Measurements from ENCODE around the gene PTPN4.

PTPN4 gene

DNA sequence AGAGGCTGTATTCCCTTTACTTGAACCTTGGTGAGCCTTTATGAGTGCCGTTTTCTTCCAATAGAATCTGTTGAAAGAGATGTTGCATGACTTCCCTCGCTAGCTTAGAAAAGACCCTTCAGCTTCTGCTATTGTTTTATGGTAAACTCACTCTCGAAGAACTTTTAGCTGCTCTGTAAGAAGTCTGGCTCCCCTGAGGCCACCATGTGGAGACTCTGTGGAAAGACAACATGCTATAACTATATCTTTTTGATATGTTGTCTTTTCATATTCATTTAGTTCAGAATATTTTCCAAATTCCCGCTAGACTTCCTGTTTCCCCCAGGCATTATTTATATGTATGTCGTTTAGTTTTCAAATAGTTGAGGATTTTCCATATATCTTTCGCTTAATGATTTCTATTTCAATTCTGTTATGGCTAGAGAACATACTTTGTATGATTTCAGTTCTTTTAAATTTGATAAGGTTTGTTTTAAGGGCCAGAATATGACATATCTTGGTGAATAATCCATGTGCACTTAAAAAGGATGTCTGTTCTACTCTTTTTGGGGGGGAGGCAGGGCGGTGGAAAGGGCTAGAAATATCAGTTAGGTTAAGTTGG, 64.1 kb downstream of the PTPN4 start:
- H3K36me3 Mint-ChIP-seq (ENCODE audit: low read depth) = peaks cover 8% of the 10 kb centered on the region
- peaks cover 69% of the 10 kb centered on the region for H3K4me1 Mint-ChIP-seq (ENCODE audit: low read depth)
- H3K9me3 Mint-ChIP-seq = no peaks in the 10 kb centered on the region
- no peaks in the 10 kb centered on the region for H3K27me3 Mint-ChIP-seq
- no peak overlapping the region for H3K27ac Mint-ChIP-seq
- no peak overlapping the region for H3K4me3 Mint-ChIP-seq

DNA sequence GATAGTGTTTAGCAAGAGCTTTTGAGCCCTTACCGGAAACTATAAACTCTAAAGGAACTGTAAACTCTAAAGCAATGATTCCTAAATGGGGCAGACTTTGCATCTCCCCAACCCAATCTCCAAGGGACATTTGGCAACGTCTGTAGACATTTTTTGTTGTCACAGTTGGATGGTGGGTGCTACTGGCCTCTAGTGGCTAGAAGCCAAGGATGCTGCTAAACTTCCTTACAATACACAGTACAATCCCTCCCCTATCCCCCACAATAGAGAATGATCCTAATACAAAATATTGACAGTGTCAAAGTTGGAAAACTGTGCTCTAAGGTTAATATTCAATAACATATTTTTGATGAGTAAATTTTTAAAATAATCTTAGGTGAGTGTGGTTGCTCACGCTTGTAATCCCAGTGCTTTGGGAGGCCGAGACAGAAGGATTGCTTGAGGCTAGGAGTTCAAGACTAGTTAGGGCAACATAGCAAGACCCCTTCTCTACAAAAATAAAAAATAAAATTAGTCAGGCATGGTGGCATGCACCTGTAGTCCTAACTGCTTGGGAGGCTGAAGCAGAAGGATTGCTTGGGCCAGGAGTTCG, 66.7 kb downstream of the PTPN4 start:
- no peaks in the 10 kb centered on the region for H3K9me3 Mint-ChIP-seq
- H3K27me3 Mint-ChIP-seq = no peaks in the 10 kb centered on the region
- H3K4me1 Mint-ChIP-seq (ENCODE audit: low read depth) = peaks cover 59% of the 10 kb centered on the region
- H3K27ac Mint-ChIP-seq = no peak overlapping the region
- H3K4me3 Mint-ChIP-seq = no peak overlapping the region
- H3K36me3 Mint-ChIP-seq (ENCODE audit: low read depth) = peaks cover 25% of the 10 kb centered on the region

DNA sequence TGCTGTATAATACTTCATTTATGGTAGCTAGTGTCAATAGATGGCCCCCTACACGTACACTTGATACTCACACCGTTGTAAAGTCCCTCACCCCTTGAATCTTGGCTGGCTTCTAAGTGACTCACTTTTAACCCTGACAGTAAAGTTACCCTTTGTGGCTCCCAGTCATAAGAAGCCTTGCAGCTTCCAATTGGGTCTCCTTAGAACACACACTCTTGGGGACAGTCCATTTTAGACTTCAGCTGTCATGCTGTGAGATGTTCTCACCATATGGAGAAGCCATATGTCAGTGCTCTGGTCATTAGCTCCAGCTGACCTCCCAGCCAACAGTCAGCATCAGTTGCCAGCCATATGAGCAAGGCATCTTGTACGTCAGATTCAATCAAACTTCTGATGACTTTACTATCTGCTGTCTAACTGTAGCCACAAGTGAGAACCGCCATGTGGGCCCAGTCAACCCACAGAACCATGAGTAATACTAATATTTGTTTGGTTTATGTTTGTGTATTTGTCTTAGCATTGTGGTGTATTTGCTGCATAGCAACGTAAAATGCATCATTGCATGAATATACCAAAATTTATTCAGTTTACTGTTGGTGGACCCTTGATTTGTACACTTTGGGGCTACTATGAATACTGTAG, 68.3 kb downstream of the PTPN4 start:
- Mint-ChIP-seq H3K4me1 (ENCODE audit: low read depth) (peaks cover 57% of the 10 kb centered on the region), H3K36me3 (ENCODE audit: low read depth) (peaks cover 32% of the 10 kb centered on the region), H3K9me3 (no peaks in the 10 kb centered on the region), H3K27ac (no peak overlapping the region), H3K27me3 (no peaks in the 10 kb centered on the region), H3K4me3 (no peak overlapping the region)

DNA sequence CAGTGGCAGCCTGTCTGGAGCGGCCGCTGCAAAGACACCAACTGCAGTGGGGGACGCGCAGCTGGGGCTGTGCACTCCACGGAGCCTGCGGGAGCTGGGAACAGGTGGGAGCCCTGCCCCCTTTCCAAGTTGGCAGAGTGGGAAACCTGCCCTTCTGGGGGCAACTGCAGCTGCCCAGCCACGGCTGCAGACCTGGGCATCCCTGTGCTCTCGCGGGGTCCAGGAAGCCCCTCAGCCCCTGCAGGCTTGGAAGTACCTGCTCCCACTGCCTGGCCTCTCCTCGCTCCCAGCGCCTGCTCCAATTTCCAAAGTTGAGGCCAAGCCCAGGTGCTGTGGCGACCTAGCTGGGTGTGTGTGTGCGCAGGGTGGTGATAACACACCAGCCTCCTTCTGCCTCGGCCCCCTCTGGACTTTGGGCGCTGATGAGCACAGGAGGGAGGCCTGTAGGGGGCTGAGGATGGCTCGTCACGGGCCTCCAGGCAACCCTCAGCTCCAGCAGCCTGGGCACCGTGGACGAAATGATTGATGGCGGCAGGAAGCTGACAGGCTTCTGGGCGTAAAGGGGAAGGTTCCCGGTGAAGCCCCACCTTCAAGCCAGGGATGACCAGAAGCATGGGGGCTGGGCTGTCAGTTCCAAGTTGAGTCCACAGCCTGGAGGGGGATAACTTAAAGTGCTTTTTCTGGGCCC, 76.9 kb downstream of the PTPN4 start:
- no peaks in the 10 kb centered on the region for H3K27me3 Mint-ChIP-seq
- no peaks in the 10 kb centered on the region for H3K9me3 Mint-ChIP-seq
- H3K36me3 Mint-ChIP-seq (ENCODE audit: low read depth) = peaks cover 20% of the 10 kb centered on the region
- H3K27ac Mint-ChIP-seq = no peak overlapping the region
- no peak overlapping the region for H3K4me3 Mint-ChIP-seq
- H3K4me1 Mint-ChIP-seq (ENCODE audit: low read depth) = peaks cover 57% of the 10 kb centered on the region

DNA sequence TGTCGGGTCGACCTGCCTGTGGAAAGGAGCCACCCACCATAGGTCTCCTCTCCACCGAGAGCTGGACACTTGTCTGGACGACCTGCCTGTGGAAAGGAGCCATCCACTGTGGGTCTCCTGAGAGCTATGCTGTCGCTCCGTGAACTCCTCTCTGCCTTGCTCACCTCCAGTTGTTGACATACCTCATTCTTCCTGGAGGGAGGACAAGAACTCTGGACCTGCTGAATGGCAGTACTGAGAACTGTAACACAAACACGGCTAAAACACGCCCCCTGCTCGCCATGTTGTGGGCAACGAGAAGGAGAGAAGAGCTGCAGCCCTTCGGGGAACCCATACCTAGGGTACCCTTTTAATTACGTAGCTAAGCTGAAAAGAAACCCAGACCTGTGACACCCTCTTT, 77.6 kb downstream of the PTPN4 start:
- peaks cover 58% of the 10 kb centered on the region for H3K4me1 Mint-ChIP-seq (ENCODE audit: low read depth)
- peaks cover 14% of the 10 kb centered on the region for H3K36me3 Mint-ChIP-seq (ENCODE audit: low read depth)
- H3K4me3 Mint-ChIP-seq = no peak overlapping the region
- no peaks in the 10 kb centered on the region for H3K9me3 Mint-ChIP-seq
- H3K27me3 Mint-ChIP-seq = no peaks in the 10 kb centered on the region
- H3K27ac Mint-ChIP-seq = no peak overlapping the region

DNA sequence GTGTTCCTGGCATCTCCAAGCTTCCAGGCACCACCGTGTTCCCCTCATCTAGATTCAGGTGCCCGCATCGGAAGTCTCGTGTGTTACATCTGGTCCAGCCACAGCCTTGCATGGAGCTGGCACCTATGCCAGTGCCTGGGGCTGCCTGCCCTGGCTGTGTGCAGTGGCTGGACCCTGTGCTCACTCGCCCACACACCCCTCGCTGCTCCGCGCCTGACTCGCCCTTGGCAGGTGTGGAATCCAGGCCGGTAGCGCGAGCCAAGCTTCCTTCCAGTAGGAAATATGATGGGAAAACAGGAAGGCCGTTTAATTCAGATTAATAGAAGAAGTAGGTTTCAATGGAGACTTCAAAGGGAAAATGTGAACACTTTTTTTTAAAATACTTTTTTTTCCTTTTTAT, 78.0 kb downstream of the PTPN4 start:
- Mint-ChIP-seq H3K36me3 (ENCODE audit: low read depth) (peaks cover 14% of the 10 kb centered on the region), H3K9me3 (no peaks in the 10 kb centered on the region), H3K4me3 (no peak overlapping the region), H3K27me3 (no peaks in the 10 kb centered on the region), H3K4me1 (ENCODE audit: low read depth) (peaks cover 59% of the 10 kb centered on the region), H3K27ac (no peak overlapping the region)

DNA sequence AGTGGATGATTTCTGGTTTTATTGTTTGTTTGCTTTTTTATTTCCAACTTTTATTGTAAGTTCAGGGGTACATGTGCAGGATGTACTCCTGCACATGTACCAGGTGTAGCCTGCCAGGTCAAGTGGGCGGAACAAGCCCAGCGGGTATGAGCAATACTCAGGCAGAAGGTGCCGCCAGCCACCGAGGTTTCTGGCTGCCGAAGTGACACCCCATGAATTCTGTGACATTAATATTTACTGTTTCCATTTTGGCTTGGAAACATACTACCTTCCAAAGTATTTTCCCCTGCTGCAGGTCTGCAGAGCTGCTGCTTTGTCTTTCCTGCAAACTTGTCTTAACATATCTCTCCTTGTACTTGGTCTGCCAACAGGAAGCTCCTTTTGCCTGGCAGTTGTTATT, 78.5 kb downstream of the PTPN4 start:
- Mint-ChIP-seq H3K36me3 (ENCODE audit: low read depth) (peaks cover 14% of the 10 kb centered on the region), H3K4me1 (ENCODE audit: low read depth) (peaks cover 56% of the 10 kb centered on the region), H3K4me3 (no peak overlapping the region), H3K27ac (no peak overlapping the region), H3K27me3 (no peaks in the 10 kb centered on the region), H3K9me3 (no peaks in the 10 kb centered on the region)

DNA sequence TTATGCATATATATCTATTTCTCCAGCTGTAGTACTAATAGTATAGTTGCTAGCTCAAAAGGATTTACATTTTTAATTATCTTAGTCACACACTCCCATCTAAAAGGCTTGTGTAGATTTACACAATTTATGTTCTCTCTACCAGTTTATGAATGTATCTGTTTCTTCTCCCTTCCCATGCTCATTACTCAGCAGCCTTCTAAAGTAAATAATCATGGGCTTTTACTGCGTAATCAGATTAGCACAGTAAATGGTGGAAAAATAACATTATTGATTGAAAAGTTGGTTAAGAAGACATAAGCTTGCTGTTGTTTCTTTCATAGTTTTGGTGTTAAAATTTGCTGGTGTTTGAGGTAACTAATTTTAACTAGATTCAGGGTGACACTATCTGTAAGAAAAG, 81.8 kb downstream of the PTPN4 start:
- H3K27ac Mint-ChIP-seq = no peak overlapping the region
- no peaks in the 10 kb centered on the region for H3K27me3 Mint-ChIP-seq
- H3K4me3 Mint-ChIP-seq = no peak overlapping the region
- peaks cover 49% of the 10 kb centered on the region for H3K4me1 Mint-ChIP-seq (ENCODE audit: low read depth)
- peaks cover 18% of the 10 kb centered on the region for H3K36me3 Mint-ChIP-seq (ENCODE audit: low read depth)
- H3K9me3 Mint-ChIP-seq = no peaks in the 10 kb centered on the region

DNA sequence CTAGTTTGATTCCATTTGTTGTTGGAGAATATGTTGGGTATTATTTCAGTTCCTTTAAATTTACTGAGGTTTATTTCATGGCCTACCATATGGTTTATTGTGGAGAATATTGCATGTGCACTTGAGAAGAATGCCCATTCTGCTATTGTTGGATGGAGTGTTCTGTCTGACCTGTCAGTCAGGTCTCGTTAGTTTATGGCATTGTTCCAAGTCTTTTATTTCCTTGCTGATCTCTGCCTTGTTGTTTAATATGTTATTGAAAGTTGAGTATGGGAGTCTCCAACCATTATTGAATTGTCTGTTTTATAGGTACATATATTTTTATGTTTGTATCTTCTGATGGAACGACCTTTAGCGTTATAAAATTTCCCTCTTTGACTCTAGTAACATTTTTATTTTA, 86.3 kb downstream of the PTPN4 start:
- Mint-ChIP-seq H3K4me3 (no peak overlapping the region), H3K9me3 (peaks cover 19% of the 10 kb centered on the region), H3K36me3 (ENCODE audit: low read depth) (peaks cover 44% of the 10 kb centered on the region), H3K27me3 (no peaks in the 10 kb centered on the region), H3K27ac (no peak overlapping the region), H3K4me1 (ENCODE audit: low read depth) (peaks cover 44% of the 10 kb centered on the region)

DNA sequence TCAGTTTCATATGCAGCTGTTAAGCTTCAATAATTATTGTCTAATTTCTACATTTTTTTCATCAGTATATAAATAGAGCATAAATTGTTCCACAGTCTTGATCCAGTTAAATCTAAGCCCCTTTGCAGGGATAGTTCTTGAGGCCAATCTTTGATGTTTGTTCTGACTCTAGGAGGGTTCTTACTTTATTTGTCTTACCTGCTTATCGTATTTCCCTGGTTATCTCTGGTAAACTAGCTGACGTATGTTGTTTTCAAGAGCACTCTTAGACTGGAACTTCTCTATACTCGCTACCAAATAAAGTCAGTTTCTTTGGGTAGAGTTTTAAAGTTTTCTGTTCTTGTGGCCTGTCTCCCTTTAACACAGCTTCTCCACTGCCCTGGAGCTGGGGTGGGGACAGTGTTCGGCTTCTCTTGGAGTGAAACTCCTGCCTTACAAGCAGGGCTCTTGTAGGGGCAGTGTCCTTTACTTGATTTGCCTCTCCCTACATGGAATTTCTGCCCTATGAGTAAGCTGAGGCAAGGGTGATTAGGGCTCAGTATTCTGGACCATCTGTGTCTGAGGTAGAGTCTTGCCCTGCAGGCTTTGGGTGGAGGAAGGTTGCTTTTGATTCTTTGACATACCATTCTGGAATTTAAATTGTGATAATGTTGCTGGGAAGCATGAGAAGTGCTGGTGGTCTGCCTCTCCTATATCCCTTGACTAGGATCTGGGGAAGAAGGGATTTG, 90.3 kb downstream of the PTPN4 start:
- H3K4me1 Mint-ChIP-seq (ENCODE audit: low read depth) = peaks cover 28% of the 10 kb centered on the region
- H3K27me3 Mint-ChIP-seq = no peaks in the 10 kb centered on the region
- H3K4me3 Mint-ChIP-seq = no peak overlapping the region
- peaks cover 34% of the 10 kb centered on the region for H3K9me3 Mint-ChIP-seq
- H3K27ac Mint-ChIP-seq = no peak overlapping the region
- peaks cover 64% of the 10 kb centered on the region for H3K36me3 Mint-ChIP-seq (ENCODE audit: low read depth)

DNA sequence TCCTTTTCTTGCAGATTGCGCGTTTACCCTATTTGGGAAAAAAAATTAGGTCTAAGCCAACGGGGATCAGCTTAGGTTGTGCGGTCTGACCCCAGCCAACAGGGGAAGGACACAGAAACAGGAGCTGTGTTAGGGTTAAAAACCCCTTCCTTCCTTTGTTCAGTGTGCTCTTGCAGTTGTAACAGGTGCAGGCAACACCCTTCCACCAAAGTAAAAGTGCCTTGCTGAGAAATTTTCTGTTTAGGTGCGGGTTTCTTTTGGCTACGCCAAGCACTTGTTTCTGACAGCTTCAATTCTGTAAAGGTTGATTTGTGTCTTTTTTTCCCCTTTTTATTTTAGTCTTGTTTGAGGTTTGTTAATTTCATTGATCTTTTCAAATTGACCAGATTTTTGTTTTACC, 92.5 kb downstream of the PTPN4 start:
- no peak overlapping the region for H3K27ac Mint-ChIP-seq
- no peaks in the 10 kb centered on the region for H3K27me3 Mint-ChIP-seq
- H3K9me3 Mint-ChIP-seq = peaks cover 34% of the 10 kb centered on the region
- H3K4me1 Mint-ChIP-seq (ENCODE audit: low read depth) = peaks cover 37% of the 10 kb centered on the region
- peaks cover 54% of the 10 kb centered on the region for H3K36me3 Mint-ChIP-seq (ENCODE audit: low read depth)
- H3K4me3 Mint-ChIP-seq = no peak overlapping the region

DNA sequence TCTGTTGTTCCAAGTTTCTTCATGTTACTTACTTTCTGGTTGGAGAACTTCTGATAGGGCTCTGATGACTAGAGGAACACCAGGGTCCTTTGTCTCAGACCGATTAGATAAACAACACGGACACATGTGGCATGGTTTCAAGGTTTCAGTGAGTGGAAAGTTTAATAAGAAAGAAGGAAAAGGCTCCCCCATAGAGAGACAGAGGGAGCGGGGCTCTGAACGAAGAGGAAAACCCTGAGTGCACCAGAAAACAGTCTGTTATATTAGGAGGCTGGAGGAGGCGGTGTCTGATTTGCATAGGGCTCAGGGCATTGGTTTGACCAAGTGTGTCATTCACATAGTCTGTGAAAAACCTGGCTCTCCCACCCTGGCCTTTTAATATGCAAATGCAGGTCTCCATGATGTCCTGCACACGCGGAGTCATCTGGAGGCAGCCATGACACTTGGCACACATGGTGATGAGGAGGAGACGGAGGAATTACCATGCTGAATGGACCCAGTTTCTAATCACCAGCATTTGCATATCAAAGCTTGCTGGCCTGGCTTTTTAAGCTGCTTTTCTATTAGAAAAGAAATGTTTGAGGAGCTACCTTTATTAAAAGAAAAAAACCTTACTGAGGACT, 94.2 kb downstream of the PTPN4 start:
- H3K9me3 Mint-ChIP-seq = peaks cover 34% of the 10 kb centered on the region
- no peaks in the 10 kb centered on the region for H3K27me3 Mint-ChIP-seq
- peaks cover 42% of the 10 kb centered on the region for H3K36me3 Mint-ChIP-seq (ENCODE audit: low read depth)
- H3K4me1 Mint-ChIP-seq (ENCODE audit: low read depth) = peaks cover 33% of the 10 kb centered on the region
- no peak overlapping the region for H3K27ac Mint-ChIP-seq
- no peak overlapping the region for H3K4me3 Mint-ChIP-seq

DNA sequence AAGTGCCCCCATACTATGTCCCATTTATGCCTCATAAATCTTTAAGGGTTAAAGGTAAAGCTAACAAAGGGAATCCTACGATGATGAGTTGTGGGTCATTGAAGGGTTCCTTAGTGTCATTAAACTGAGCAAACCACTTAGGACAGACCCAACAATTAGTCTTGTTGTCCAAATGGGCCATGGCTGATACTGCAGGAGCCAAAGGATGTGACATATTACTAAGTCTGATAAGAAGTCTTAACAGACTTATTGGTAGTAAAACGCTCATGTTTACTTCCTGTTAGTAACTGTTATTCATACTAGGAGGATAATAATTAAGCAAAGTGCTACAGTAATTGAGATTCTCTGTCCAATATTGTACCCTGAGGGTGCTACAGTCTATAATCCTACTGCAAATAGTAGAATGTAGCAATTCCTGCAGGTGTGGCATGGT, 96.8 kb downstream of the PTPN4 start:
- Mint-ChIP-seq H3K27ac (no peak overlapping the region), H3K4me3 (no peak overlapping the region), H3K4me1 (ENCODE audit: low read depth) (peaks cover 40% of the 10 kb centered on the region), H3K27me3 (no peaks in the 10 kb centered on the region), H3K9me3 (peaks cover 14% of the 10 kb centered on the region), H3K36me3 (ENCODE audit: low read depth) (peaks cover 26% of the 10 kb centered on the region)

DNA sequence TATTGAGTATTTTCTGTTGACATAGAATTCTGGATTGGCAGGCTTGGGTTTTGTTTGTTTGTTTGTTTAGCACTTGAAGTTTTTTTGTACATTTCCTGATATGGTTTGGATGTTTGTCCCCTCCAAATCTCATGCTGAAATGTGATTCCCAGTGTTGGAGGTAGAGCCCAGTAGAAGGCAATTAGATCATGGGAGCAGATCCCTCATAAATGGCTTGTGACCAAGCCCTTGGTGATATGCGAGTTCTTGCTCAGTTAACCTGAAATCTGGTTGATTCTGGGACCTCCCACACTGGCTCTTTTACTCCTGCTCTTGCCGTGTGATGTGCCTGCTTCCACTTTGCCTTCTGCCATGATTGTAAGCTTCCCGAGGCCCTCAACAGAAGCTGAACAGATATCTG, 98.0 kb downstream of the PTPN4 start:
- Mint-ChIP-seq H3K9me3 (peaks cover 11% of the 10 kb centered on the region), H3K4me1 (ENCODE audit: low read depth) (peaks cover 50% of the 10 kb centered on the region), H3K27me3 (no peaks in the 10 kb centered on the region), H3K4me3 (no peak overlapping the region), H3K36me3 (ENCODE audit: low read depth) (peaks cover 14% of the 10 kb centered on the region), H3K27ac (no peak overlapping the region)
